ENCODE results near the gene SAMSN1. TPM values are rescaled to one million over a fixed set of nuclear protein-coding genes. Genes with fewer than 3 reads are reported as not detected.
A peak's percentile ranks its signal among the peaks of the same experiment; 100 is the strongest.
"Not testable (repeated sequence)": the region's sequence is repeated elsewhere in the genome, so short reads cannot be mapped to it uniquely, and the experiment has no call there.

Gene SAMSN1
- total and polyA plus RNA-seq, 11 donors = 0.44 to 21.2 (median 1.4) TPM

- H3K4me3 ChIP-seq = no peak overlapping the region
- peaks cover 0 to 32% (median 0%) of the 10 kb centered on the region in 12 donors for H3K4me1 ChIP-seq
- H3K9me3 ChIP-seq = no peaks in the 10 kb centered on the region
- ATAC-seq = no peak
- H3K27me3 ChIP-seq = no peaks in the 10 kb centered on the region
- intact Hi-C loops (cut with DNase I) = loop anchor here in 1 of 10 donors (10.0 kb wide), 1 partner anchor 1705 kb away; no protein-coding TSS in a partner anchor
- peak overlapping the region in 1 of 12 donors; percentile 88 for H3K27ac ChIP-seq
- H3K36me3 ChIP-seq = no peaks in the 10 kb centered on the region
- DNase-seq = no peak
- TF ChIP-seq POLR2A (IDR thresholded peaks at IDR 0.05) (no peak), CTCF (IDR thresholded peaks at IDR 0.05) (no peak)
- 47 to 56% (median 52%) methylated on average over 3 of the region's 3 CpGs for WGBS, 4 donors
These were observed 4.0 kb upstream of the SAMSN1 start for GRCh38 chr21:14550135-14550534.

DNA sequence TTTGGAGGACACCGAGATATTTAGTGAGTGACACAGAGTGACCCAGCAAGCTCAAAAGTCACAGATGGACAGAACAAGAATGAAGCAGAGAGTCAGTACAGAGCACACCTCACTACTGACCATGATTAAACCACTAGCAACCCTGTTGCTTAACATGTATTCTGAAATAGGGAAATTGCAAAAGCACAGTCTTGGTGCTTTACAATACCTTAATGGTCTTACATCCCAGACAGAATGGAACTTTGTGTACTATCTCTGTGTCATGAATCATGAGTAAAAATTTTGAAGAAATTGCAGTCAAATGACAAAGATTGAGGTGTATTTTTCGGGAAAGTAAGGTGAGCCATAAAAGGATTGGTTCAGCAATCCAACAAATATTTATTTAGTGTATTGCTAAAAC, 2.7 kb upstream of the SAMSN1 start:
- Histone ChIP-seq H3K4me1 (peaks cover 0 to 32% (median 0%) of the 10 kb centered on the region in 12 donors), H3K9me3 (no peaks in the 10 kb centered on the region), H3K4me3 (no peak overlapping the region), H3K27me3 (no peaks in the 10 kb centered on the region), H3K36me3 (no peaks in the 10 kb centered on the region), H3K27ac (peak overlapping the region in 1 of 12 donors; percentile 88)
- WGBS, 4 donors = 68 to 72% (median 69%) methylated on average over 2 of the region's 2 CpGs
- ATAC-seq = peak in 3 of 4 donors; percentile 32 to 76 (median 45)
- no peak for DNase-seq
- TF ChIP-seq POLR2A (IDR thresholded peaks at IDR 0.05) (no peak), CTCF (IDR thresholded peaks at IDR 0.05) (no peak)
- intact Hi-C loops (cut with DNase I) = no loop called here

DNA sequence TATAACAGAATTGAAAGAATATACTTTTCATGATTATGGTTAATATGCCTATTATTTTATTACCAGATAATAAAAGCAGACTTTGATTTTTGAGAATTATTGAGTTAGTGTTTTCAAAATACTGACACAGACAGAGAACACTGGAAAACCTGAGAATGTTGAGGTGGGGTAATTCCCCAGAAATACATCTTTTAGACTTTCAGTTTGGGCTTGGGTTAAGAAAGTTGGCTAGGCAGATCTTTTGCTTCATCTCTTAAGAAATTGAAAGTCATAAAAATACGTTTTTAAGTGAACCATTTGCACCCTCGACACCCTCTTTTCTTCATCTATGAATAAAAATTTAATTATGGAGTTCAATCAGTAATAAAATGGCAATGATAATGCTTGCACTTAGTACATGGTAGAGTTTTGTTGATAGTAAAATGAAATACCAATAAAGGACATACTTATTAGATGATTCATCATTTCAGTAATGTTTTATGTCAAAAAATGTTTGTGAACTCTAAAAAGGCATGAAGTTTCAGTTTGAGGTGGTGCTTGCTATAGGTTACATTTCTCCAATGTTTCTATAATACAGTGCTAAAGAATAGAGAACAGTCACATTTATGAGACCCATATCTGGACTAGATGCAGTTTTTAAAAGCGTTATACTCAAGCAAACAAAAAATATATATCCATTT, 1.9 kb upstream of the SAMSN1 start:
- Histone ChIP-seq H3K27ac (peak overlapping the region in 1 of 12 donors; percentile 88), H3K4me1 (peaks cover 0 to 32% (median 0%) of the 10 kb centered on the region in 12 donors), H3K36me3 (no peaks in the 10 kb centered on the region), H3K27me3 (no peaks in the 10 kb centered on the region), H3K4me3 (no peak overlapping the region), H3K9me3 (no peaks in the 10 kb centered on the region)
- ATAC-seq = no peak
- 60 to 67% (median 63%) methylated on average over 3 of the region's 3 CpGs for WGBS, 4 donors
- intact Hi-C loops (cut with DNase I) = no loop called here
- TF ChIP-seq POLR2A (IDR thresholded peaks at IDR 0.05) (no peak), CTCF (IDR thresholded peaks at IDR 0.05) (no peak)
- no peak for DNase-seq

DNA sequence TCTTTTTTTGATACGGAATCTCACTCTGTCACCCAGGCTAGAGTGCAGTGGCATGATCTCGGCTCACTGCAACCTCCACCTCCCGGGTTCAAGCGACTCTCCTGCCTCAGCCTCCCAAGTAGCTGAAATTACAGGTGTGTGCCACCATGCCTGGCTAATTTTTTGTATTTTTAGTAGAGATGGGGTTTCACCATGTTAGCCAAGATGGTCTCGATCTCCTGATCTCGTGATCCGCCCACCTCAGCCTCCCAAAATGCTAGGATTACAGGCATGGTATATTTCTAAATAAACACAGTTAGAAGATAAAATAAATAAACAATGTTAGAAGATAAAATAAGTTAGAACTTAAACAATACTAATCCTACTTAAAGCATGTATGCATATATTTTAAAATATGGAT, 604 bp upstream of the SAMSN1 start:
- H3K36me3 ChIP-seq; DNase-seq; ATAC-seq; H3K27me3 ChIP-seq; H3K4me3 ChIP-seq; intact Hi-C loops (cut with DNase I); H3K9me3 ChIP-seq: not testable (repeated sequence)
- Histone ChIP-seq H3K27ac (peak overlapping the region in 1 of 12 donors; percentile 88), H3K4me1 (peaks cover 0 to 37% (median 0%) of the 10 kb centered on the region in 12 donors)
- 90 to 94% (median 91%) methylated on average over 7 of the region's 7 CpGs for WGBS, 4 donors

Measured in heart left ventricle (tissue), 16 donors.